Measurements from ENCODE around the gene LHX3.

LHX3 gene

DNA sequence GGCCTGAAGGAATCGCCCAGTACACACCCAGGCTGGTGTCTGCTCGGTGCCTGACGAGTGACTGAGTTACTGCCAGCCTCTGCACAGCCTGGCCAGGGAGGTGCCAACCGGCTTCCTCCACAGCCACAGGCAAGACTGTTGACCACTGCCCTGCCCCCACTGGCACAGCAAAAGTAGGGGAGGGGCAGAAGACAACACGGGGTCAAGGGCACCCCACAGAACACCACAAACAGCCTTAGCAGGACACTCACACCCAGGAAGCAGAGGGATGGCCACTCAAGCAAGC is 722 bp upstream of the LHX3 start:
- DNase-seq: no peak

DNA sequence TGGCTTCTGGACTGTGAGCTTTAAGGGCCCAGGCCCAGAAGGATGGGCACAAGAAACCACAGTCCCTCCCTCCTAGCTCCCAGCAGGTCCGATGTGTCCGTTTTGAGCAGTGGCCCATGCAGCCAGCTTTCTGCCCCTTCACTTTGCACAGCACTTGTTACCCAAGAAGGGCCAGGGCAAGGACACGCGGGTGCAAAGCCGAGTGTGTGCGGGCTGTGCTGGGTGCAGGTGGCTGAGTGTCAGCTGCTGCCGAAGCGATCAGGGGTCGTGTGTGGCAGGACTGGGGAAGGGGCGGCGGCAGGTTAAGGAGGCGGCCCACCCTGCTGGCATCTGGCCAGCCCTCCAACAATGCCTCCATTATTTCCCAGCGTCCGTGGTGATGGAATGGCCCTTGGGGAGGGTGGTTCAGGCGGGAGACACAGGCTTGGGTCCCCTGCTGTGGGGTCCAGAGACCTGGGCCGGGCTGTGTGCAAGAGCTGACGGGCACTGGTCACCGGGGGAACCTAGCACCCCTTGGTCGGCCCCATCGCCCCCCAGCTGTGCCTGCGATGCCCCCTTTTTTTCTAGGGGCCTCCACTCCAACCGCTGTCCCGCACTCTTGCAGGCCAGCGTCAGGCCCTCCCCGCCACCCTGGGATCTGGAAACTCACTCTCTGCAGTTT is 653 bp downstream of the LHX3 start:
- no peak for DNase-seq

DNA sequence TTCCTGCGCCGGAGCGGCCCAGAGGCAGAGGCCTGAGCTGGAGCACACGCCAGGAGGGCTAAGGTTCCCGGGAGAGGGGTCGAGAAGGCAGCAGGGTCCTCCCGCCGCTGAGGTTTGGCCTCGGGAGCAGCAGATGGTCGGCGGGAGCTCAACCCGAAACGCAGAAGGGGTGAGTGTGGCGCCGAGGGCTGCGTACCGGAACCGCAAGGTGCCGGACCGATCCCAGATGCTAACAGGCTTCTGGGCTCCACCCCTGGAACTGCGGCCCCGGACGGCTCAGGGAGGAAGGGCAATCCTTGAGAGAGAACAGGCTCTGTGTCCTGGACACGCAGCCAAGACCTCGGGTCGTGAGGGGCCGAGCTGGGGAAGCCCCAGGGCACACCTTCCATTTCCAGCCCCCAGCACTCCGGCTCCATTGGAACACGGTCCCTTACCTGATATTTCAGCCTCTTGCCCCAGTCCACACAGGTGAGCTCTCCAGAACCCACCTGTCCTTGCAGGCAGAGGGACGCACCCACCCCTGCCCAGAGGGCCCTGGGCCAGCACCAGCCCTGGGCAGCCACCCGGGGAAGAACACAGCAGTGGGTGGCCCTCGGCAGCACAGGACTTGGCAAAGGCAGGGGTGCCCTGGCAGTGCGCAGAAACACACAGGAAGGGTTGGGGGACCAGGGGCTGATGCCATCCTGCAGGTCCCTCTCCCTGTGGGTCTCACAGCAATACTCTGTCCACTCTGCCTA is 1.4 kb downstream of the LHX3 start:
- DNase-seq: no peak

- DNase-seq: no peak
Measured at GRCh38 chr9:136202454-136203407, 2.2 kb downstream of the LHX3 start.

DNA sequence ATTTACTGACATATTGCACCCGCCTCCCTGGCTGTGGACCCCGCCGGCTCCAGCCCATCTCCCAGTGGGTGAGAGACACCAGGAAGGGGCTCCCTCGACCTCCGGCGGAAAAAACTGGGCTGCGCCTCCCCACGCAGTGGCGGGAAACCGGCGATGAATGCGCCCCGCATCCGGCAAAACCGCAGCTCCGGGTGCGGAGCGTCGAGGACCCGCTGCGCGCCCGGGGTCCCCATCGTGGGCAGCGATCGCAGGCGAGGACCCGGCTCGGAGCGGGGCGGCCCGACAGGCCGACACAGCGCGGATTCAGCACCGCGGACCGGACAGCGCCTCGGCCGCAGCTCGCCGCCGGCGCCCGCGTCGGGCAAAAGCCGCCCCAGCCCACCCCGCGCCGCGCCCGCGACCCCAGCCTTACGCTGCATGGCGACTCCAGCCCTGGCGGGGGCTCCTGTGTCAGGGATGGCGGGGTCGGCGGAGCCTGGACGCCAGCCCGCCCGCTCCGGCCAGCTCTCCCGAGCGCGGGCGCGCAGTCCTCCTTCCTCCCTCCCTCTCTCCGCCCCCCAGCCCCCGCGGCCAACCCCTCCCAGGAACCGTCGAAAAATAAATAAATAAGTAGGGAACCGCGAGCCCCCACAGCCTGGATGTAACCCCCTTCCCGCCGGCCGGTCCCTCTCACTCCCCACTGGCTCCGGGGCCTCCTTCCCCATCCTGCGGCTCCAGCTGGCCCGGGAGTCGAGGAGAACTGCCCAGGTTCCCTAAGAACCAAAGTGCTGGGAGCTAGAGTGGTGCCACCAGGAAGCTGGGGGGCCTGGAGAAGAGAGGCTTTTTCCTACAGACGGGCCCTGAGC is 3.1 kb downstream of the LHX3 start:
- no peak for DNase-seq

DNA sequence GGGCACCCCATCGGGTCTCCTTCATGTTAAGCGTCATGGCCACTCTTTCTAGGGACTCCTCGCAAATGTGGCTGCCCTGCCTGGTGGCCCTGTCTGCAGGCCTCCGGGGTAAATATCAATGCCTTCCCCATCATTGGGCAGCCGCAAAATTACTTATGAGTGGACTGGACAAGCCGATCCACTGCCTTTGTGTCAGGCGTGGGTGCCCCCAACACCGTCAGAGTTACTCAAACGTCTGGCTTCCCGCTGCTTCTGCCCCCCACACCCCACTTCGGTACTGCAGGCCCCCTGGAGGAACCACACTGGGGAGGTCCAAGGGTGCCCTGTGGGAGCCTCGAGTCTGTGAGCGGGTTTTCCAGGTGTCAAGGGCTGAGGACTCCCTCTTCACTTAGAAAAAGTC is 3.8 kb downstream of the LHX3 start:
- DNase-seq: no peak

- DNase-seq: no peak
Measured at GRCh38 chr9:136200424-136200823, 4.5 kb downstream of the LHX3 start.

GRCh38 chr9:136199391-136200288 is 5.3 kb downstream of the LHX3 start:
- DNase-seq: no peak

GRCh38 chr9:136198605-136199083 is 6.3 kb downstream of the LHX3 start:
- DNase-seq: no peak

DNA sequence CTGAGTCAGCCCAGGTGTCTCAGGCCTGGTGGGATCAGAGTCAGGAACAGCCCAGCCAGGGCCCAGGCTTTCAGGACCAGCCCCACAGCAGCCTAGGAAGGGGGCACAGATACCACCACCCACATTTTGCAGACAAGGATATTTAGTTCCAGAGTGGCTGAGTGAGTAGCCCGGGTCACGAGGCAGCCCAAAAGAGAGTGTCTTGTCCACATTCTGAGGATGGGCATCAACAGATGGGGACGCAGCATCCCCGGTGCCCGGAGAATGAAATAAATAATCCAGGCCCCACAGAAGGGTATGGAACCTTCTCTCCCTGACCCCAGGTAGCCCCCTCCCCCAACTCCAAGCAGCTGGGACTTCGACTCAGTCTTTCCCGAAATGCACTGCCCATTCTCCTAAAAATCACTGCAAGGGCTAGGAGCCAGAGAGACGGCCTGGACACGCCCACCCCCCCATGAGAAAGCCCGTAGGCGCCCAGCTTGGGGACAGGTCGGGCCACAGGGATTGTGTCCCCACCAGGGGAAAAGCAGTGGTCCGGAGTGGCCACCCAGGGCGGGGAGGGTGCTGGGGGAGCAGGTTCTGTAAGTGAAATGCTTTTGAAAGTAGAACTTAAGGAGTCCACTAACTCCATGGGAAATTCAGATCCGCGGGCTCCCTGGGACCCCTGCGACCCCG is 6.9 kb downstream of the LHX3 start:
- no peak for DNase-seq

- DNase-seq: no peak
Measured at GRCh38 chr9:136197084-136197875, 7.6 kb downstream of the LHX3 start.

DNA sequence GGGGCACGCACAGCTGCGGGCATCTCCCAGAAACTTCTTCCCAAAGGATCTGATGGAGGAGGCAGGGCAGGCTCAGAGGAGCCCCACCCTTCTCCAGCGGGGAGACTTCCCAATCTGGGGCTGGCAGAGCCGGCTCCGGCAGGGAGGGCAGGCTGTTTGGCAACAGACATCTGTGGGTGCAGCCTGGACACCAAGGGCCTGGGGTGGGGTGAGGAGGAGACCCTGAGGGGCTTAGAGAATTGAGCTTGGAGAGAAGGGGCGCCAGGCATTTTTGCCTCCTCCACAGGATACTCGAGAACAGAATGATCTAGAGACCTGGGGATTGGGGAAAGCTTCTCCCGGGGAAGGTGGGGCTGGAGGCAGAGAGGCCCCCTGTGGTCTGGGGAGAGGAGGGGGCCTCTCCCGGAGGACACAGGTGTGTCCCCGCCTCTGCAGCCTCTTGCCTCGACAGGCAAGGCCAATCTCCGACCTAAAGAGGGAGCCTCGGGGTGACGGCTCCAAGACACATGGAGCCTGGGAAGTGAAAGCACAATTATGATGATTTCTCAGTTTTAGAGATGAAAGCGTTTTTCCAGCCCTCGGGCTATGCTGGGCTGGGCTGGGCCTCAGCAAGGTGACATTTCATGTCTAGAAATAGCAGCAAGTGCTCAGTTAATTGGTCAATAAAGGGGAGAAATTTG is 8.4 kb downstream of the LHX3 start:
- no peak for DNase-seq

GRCh38 chr9:136194540-136194939 is 10.4 kb downstream of the LHX3 start:
- DNase-seq: no peak

DNA sequence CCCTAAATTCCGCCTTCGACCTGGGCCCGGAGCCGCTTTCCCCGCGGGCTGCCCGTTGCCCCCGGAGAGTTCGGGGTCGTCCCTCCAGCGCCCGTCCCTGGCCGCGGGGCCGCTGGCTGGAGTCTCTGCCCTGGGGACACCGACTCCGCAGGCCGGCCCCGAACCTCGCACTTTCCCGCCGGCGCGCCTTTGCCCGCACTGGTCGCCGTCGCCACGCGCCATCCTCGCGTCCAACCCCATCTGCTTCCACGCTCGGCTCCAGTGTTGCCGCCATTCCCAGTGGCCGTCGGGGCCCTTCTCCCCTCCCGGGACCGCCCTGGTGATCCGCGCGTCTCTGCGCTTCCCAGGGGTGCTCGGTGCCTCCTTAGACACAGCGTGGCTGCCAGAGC is 11.0 kb downstream of the LHX3 start:
- DNase-seq: no peak

DNA sequence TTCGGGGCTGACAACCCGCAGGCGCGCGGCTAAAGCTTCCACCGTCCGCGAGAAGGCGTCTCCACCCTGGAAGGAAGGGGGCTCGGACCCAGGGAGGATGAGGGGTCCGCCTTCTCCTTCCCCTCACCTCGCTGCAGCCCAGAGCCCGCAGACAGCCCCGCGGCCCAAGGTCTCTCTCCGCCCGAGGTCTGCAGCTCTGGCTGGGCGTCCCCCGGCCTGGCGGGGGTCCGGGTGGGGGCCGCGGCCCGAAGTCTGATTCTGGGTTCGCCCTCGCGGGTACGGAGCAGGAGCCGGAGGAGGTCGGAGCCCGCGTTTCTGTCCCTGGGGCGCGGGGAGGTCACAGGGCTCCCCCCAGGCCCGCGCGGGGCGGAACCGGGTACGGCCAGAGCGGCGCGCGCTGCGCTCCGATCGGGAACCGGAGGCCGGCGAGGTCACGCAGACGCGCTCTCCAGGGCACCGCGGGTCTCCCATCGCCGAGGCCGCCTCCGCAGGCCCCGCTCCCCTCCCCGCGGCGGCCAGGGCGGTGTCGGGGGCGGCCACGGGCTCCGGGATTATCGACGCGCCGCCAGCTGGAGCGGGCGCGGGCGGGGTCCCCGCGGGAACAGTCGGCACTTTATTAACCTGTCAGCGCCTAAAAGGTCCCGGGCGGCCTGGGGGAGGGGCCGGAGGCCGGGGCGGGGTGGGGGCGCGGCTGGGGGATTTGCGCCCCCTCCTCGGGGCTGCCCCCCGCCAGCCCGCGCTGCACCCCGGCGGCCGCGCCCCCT is 11.6 kb downstream of the LHX3 start:
- no peak for DNase-seq

DNA sequence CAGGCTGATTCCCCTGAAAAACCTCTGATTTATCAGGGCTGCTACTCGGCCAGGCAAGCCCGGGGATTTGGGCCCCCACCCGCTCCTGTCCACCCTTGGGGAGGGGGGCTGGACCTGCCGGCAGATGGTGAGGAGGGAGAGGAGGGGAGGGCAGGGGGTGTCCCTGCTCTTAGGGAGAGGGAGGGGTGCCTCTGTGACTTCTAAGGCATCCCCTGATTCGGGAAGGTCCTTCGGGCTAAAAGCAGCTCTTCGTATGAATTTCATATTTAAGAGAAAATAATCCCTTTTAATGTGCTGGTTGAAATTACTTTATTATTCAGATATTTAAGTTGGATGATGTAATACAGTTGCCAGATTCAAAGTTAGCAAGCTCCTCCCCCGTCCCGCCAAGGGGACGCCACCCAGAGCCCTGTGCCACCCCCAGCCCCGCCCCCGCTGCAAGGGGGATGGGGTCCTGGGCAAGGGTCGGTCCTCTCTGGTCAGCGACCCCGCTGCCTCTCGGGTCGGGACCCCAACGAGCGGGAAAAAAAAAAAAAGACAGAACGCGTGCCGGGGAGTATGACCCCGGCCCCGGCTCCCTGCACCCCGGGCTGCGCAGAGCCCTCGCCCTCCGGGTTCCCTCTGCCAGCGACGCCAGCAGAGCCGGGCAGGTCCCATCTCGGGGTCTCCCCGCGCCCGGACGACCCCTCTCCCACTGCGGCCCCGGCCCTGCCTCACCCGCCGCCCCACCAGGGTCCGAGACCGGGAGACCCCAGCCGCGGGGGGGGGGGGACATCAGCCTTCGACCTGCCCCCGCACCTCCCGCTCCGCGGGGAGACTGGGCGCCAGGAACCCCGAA is 12.4 kb downstream of the LHX3 start:
- no peak for DNase-seq

GRCh38 chr9:136191960-136192286 is 13.0 kb downstream of the LHX3 start:
- DNase-seq: no peak
